Measurements from ENCODE around the gene ARHGEF28. TPM values are rescaled to one million over a fixed set of nuclear protein-coding genes. Genes with fewer than 3 reads are reported as not detected.
A peak's percentile ranks its signal among the peaks of the same experiment; 100 is the strongest.

The ARHGEF28 gene
- total RNA-seq, 1 donor from 2014 or later = 6.7 TPM

GRCh38 chr5:73901455-73901854 is 275.5 kb downstream of the ARHGEF28 start:
- no peak for DNase-seq

DNA sequence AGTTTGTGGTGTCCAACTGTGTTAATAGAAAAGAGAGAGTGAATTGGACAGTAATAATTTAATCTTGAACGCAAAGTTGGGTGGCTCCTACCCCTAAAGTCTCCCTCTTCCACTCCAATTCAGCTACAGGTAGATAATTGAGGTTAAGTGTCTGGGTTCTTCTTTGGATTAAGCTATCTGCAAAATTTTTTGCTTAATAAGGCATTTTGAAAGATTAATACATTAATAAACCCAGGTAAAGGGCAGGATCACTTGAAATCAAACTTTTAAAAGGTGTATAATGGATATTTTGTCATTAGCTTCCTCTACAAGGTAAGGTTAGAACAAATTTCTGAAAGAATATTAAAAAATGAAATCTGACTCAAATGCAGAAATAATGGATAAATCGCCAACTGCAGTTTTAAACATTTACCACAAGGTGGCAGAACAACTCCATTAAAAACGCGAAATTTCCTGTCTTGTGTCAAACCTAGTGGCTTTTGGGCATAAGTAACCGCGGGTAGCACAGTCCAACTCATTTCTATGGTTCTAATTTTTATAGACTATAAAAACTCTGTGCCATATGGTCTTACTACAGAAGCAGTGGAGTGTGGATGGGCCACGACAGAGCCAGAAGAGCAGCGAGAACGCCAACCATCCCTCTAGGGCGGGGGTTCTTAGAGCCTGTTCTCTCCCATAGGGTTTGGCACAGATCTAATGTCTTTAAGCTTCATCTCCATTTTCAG is 276.5 kb downstream of the ARHGEF28 start:
- DNase-seq = no peak

GRCh38 chr5:73903169-73903568 is 277.2 kb downstream of the ARHGEF28 start:
- no peak for DNase-seq

- no peak for DNase-seq
Observed at GRCh38 chr5:73906277-73906676, 280.3 kb downstream of the ARHGEF28 start.

DNA sequence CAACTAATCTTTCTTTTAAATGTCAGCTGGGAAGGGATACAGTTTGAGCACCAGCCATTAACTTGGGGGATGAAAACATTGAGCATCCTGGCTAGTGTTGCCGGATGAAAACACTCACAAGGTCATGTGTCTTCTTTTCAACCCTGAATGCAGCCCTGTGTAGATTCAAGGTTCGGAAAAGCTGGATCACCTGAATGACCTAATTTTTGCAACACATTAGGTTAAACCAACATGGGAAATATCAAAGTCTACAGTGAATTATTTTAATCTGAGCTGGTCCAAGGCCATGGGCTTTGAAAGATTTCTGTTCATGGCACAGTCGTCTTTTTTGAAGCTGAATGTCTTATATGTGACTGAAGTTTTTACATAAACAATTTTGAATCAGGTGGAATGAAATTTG is 281.2 kb downstream of the ARHGEF28 start:
- DNase-seq = no peak

DNA sequence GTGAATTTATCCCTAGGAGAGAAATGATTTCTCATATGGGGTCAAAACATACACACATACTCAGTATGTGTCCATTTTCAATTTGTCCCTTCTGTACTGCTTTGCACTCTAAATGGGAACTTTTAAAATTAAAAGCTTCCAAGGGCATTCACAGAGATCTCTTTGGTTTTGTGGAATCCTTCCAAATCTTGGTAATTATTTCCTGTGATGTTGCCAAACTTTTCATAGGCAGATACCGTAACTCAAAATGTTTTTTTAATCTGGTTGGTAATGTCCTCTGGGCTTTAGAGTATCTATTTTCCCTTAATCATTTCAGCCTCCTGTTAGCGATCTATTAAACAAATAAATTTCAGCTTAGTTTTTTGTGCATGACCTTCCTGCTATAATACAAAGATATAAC is 282.4 kb downstream of the ARHGEF28 start:
- no peak for DNase-seq

- no peak for DNase-seq
Observed at GRCh38 chr5:73908846-73909245, 282.9 kb downstream of the ARHGEF28 start.

DNA sequence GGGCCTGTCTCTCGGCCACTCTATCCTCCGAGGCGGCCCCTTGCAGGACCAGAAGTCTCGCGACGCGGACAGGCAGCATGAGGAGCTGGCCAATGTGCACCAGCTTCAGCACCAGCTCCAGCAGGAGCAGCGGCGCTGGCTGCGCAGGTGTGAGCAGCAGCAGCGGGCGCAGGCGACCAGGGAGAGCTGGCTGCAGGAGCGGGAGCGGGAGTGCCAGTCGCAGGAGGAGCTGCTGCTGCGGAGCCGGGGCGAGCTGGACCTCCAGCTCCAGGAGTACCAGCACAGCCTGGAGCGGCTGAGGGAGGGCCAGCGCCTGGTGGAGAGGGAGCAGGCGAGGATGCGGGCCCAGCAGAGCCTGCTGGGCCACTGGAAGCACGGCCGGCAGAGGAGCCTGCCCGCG is 283.5 kb downstream of the ARHGEF28 start:
- no peak for DNase-seq

GRCh38 chr5:73911761-73912393 is 285.9 kb downstream of the ARHGEF28 start:
- DNase-seq = no peak

DNA sequence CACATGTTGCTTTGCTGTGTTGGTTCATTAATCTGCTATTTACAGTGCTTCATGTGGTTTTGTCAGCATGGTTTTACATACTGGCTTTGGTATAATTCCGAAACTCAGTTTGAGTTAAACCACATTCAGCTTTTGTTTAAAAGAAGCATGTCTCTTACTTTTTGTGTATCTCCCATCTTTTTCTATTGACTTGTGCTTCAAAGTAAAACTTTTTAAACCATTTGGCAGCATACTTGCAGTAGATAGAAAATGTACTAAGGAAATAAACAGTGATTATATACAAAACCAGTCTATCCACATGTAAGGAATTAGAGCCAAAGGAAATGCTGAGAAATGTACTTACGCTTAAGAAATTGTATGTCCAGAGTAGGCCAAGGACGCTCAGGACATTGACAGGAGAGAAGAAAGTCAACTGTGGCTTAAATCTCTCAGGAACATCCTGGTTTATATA is 286.9 kb downstream of the ARHGEF28 start:
- DNase-seq = no peak

GRCh38 chr5:73913971-73914370 is 288.0 kb downstream of the ARHGEF28 start:
- no peak for DNase-seq

- no peak for DNase-seq
Observed at GRCh38 chr5:73915345-73915744, 289.3 kb downstream of the ARHGEF28 start.

DNA sequence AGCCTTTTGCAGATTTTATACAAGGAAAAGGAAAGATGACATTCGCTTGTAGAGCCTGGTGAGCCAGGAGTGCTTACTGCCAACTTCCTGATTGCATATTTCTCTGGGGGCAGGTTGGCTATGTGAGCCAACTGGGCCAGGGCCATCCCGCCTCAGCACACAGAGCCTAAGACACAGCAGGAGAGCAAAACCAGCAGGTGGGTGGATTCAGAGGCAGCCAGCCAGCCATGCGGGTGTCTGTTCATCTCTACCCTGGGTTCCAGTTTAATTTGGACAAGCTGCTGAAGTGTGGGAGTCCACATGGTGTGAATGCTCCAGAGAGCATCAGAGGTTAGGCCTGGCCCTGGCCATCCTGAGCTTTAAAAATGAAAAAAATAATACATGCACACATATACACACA is 291.4 kb downstream of the ARHGEF28 start:
- DNase-seq = peak; percentile 61

GRCh38 chr5:73917891-73918290 is 291.9 kb downstream of the ARHGEF28 start:
- no peak for DNase-seq

- no peak for DNase-seq
Observed at GRCh38 chr5:73918791-73919221, 292.8 kb downstream of the ARHGEF28 start.

GRCh38 chr5:73921741-73922140 is 295.7 kb downstream of the ARHGEF28 start:
- DNase-seq = no peak

- no peak for DNase-seq
Observed at GRCh38 chr5:73922224-73922623, 296.2 kb downstream of the ARHGEF28 start.

DNA sequence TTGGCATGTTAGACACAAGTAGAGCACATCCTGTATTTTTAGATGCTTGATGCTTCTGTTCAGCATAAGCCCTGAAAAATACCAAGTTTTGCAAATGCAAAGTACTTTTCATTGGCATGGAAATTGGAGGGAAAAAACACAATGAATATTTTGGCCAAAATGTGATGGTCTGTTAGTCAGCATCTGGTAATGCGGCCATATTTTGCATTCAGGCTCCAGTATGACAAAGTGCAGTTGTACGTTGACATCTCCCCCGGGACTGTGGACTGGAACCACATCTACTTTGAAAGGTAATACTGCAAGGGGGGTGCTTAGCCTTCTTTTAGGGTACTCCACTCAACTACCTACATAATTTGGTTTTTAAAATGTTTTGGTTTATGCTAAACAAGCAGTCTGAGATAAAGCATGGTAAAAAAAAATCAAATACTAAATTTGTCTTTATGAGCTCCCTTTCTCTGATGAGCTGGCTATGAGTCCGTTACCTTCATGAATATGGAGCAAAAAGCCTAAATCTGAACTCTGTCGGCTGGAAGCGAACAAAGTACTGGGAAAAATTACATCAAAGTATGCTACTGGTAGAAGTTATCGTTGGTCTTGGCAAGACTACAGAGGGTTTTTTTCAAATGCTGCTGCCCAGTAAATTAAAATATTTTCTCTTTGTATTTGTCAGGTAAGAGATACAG is 297.0 kb downstream of the ARHGEF28 start:
- DNase-seq = no peak

DNA sequence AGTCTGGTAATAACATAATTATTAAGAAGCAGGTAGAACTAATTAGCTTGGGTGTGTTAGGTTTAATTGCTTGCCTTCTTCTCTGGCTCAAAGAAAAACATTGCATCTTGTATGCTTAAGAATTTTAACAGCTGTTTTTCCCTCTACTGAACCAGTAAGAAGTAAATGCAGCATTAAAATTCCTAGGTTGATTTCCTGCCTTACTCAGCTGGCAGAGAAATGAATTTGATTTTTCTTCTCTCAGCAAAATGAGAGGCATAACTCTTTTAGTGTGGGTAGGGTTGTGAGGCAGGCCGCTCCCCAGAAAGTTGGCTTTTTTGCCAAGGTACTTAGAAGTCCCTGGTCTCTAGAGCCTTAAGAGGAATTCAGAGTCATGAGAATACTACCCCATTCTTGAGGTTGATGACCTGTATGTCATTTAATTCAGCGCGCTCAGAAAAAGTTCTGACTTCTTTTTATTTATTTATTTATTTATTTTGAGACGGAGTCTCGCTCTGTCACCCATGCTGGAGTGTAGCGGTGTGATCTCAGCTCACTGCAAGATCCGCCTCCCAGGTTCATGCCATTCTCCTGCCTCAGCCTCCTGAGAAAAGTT is 302.6 kb downstream of the ARHGEF28 start:
- DNase-seq = no peak

GRCh38 chr5:73935719-73936118 is 309.7 kb downstream of the ARHGEF28 start:
- no peak for DNase-seq

DNA sequence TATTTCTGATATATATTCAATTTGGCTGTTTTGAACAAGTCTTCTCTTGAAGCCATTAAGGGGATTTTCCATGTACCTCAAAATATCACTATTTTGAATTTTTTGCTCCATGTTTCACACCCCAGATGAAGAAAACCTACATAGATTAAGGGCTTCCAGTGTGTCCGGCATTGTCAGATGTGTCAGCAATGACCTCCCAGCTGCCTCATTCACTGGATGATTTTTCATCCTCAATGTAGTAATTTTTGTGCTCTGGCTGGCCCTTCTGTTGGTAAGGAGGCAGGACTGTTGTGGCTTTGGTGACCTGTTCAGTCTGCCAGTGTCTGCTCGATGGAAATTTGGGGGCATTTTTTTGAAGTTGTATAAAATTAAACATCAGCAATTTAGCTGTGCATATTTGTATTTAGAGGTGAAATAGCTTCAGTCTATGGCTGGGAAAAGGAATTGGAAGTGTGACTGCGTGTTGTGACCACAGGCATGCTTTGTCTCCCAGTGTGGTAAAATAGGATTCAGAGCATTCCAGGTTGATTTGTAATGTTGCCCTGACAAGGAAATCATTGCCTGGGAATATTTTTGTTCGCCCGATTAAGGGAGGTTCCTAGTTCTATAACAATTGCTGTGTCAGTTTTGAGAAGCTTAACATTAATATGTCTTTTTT is 312.4 kb downstream of the ARHGEF28 start:
- no peak for DNase-seq

- DNase-seq = no peak
Observed at GRCh38 chr5:73938938-73939320, 312.9 kb downstream of the ARHGEF28 start.

DNA sequence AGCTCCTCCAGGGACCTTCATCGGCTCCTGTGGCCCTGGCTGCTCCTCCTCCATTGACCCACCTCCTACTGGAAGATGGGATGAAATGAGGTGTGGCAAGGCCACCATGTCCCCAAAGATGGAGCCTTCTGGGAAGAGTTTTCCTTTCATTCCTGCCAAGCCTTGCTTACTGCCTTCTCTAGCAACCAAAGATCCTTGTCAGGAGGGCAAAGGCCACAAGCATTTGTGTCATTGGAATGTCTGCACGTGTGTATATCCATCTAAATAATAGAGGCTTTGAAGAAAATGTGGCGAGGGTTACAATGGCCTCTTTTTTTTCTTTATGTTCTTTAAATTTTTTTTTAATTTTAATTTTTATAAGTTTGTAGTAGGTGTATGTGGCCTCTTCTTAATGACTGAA is 313.6 kb downstream of the ARHGEF28 start:
- no peak for DNase-seq
